Thymus (tissue), 11 donors: ENCODE results near the gene HSPBP1. TPM values are rescaled to one million over a fixed set of nuclear protein-coding genes. Genes with fewer than 3 reads are reported as not detected.
"Not testable (repeated sequence)": the region's sequence is repeated elsewhere in the genome, so short reads cannot be mapped to it uniquely, and the experiment has no call there.

ENCODE experiments used
- DNase-seq, 9 donors: peaks; one replicate each; pipeline ENCODE4 v3.0.0-alpha.2; 2013; ENCODE audit warnings: low spot score in 9 of 9, low read depth in 6 of 9, missing footprints in 1 of 9
- H3K27ac ChIP-seq, 2 donors: one replicate each; pipeline ENCODE4 v1.5.1; 2013; ENCODE audit warnings: control low read depth in 1 of 2, low read depth in 1 of 2, low read length in 1 of 2, mild to moderate bottlenecking in 1 of 2, moderate library complexity in 1 of 2
- H3K27me3 ChIP-seq, 2 donors: one replicate each; pipeline ENCODE4 v1.5.1; 2013; ENCODE audit warnings: low read length in 1 of 2; ENCODE audit not compliant: control insufficient read depth in 2 of 2, insufficient read depth in 1 of 2
- H3K36me3 ChIP-seq, 2 donors: one replicate each; pipeline ENCODE4 v1.5.1; 2013; ENCODE audit warnings: low read length in 1 of 2, mild to moderate bottlenecking in 1 of 2, moderate library complexity in 1 of 2; ENCODE audit not compliant: control insufficient read depth in 2 of 2, insufficient read depth in 2 of 2
- H3K4me1 ChIP-seq, 2 donors: one replicate each; pipeline ENCODE4 v1.5.1; 2013; ENCODE audit warnings: low read length in 2 of 2; ENCODE audit not compliant: control insufficient read depth in 2 of 2, insufficient read depth in 2 of 2
- H3K4me3 ChIP-seq, 2 donors: one replicate each; pipeline ENCODE4 v1.5.1; 2013; ENCODE audit warnings: low read length in 2 of 2, control low read depth in 1 of 2, mild to moderate bottlenecking in 1 of 2
- H3K9me3 ChIP-seq, 2 donors: one replicate each; pipeline ENCODE4 v1.5.1; 2013; ENCODE audit warnings: low read length in 1 of 2, mild to moderate bottlenecking in 1 of 2; ENCODE audit not compliant: control insufficient read depth in 2 of 2, insufficient read depth in 1 of 2
- WGBS: extraction: QIAGEN DNeasy Blood & Tissue Kit; methylation state at CpG from one replicate; pipeline ENCODE4 v1.1.7; 2013; 5-methylcytosine and 5-hydroxymethylcytosine counted together
- polyA plus RNA-seq: library from polyadenylated mRNA; stranded (reverse); fragments of 200-250 nt; gene quantifications from one replicate; pipeline ENCODE4 v1.2.3, GENCODE V29; 2013
- total RNA-seq: library from RNA; stranded (reverse); fragments of 120-200 nt; gene quantifications from one replicate; pipeline ENCODE4 v1.2.4, GENCODE V29; 2013
- donor health status: healthy.

Gene HSPBP1
- total and polyA plus RNA-seq, 2 donors, result 16.4 to 21.8 TPM

DNA sequence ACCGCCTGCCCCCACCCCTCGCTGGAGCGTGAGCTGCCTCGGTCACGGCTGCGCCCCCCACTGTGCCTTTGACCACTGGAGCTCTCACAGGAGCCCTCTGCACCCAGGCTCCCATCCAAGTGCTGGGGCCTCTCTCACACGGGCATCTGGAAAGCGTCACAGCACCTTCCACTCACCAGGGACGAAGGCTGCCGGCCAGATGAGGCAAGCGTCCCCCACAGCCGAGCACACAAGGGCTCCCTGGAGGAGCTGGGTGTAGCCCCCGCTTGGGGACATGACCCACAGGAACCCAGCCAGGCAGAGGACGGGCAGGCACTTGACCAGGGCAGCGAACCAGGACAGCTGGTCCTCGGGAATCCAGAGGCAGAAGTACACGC is 51.9 kb downstream of the HSPBP1 start:
- peaks cover 73 to 74% of the 10 kb centered on the region in 2 donors for H3K36me3 ChIP-seq
- H3K4me3 ChIP-seq, result no peak overlapping the region
- no peaks in the 10 kb centered on the region for H3K9me3 ChIP-seq
- 91% methylated on average over 17 of the region's 17 CpGs for WGBS
- no peak overlapping the region for H3K27ac ChIP-seq
- no peaks in the 10 kb centered on the region for H3K27me3 ChIP-seq
- no peaks in the 10 kb centered on the region for H3K4me1 ChIP-seq
- DNase-seq, result no peak

GRCh38 chr19:55227241-55228014 is 52.5 kb downstream of the HSPBP1 start:
- no peak overlapping the region for H3K27ac ChIP-seq
- 95% methylated on average over 25 of the region's 25 CpGs for WGBS

GRCh38 chr19:55226788-55227187 is 53.1 kb downstream of the HSPBP1 start:
- no peaks in the 10 kb centered on the region for H3K27me3 ChIP-seq
- no peaks in the 10 kb centered on the region for H3K9me3 ChIP-seq
- H3K36me3 ChIP-seq, result peaks cover 60 to 62% of the 10 kb centered on the region in 2 donors
- no peak overlapping the region for H3K4me3 ChIP-seq
- H3K4me1 ChIP-seq, result no peaks in the 10 kb centered on the region
- no peak overlapping the region for H3K27ac ChIP-seq
- 95% methylated on average over 18 of the region's 18 CpGs for WGBS
- DNase-seq, result no peak

More at GRCh38 chr19:55227241-55228014, 52.5 kb downstream of the HSPBP1 start:
- no peaks in the 10 kb centered on the region for H3K4me1 ChIP-seq
- H3K27me3 ChIP-seq, result no peaks in the 10 kb centered on the region
- DNase-seq, result no peak
- H3K4me3 ChIP-seq, result no peak overlapping the region
- no peaks in the 10 kb centered on the region for H3K9me3 ChIP-seq
- peaks cover 67 to 69% of the 10 kb centered on the region in 2 donors for H3K36me3 ChIP-seq

- Histone ChIP-seq H3K4me3 (no peak overlapping the region), H3K4me1 (no peaks in the 10 kb centered on the region), H3K9me3 (no peaks in the 10 kb centered on the region), H3K36me3 (peaks cover 55 to 57% of the 10 kb centered on the region in 2 donors), H3K27me3 (no peaks in the 10 kb centered on the region), H3K27ac (no peak overlapping the region)
- WGBS, result 85% methylated on average over 9 of the region's 9 CpGs
- DNase-seq, result no peak
Measured at GRCh38 chr19:55226273-55226672, 53.6 kb downstream of the HSPBP1 start.

DNA sequence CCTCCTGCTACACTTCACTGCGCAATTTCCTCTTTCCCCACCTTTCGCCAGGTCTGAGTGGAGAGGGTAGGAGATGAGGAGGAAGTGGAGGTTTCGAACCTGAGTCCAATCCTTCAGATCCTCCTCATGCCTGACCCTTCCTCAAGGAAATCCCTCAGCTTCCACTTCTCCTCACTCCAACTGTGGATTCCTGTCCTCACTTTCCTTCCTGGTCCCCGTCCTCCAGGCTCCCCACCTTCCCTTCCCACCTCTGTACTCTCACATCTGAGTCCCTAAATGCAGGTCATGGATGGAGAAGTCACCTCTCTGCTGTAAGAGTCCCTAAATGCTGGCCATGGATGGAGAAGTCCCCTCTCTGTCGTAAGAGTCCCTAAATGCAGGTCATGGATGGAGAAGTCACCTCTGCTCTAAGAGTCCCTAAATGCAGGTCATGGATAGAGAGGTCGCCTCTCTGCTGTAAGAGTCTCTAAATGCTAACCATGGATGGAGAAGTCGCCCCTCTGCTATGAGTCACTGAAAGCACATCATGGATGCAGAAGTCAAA is 54.4 kb downstream of the HSPBP1 start:
- DNase-seq, result no peak
- H3K4me1 ChIP-seq, result no peaks in the 10 kb centered on the region
- no peaks in the 10 kb centered on the region for H3K27me3 ChIP-seq
- WGBS, result 95% methylated on average over 7 of the region's 7 CpGs
- no peak overlapping the region for H3K4me3 ChIP-seq
- H3K9me3 ChIP-seq, result peaks cover 0 to 3% of the 10 kb centered on the region in 2 donors
- no peak overlapping the region for H3K27ac ChIP-seq
- H3K36me3 ChIP-seq, result peaks cover 49% of the 10 kb centered on the region in 2 donors

- not testable (repeated sequence) for H3K27me3 ChIP-seq, H3K27ac ChIP-seq, H3K9me3 ChIP-seq, H3K4me1 ChIP-seq, H3K4me3 ChIP-seq, DNase-seq
- WGBS, result 94% methylated on average over 11 of the region's 11 CpGs
- H3K36me3 ChIP-seq, result peaks cover 43% of the 10 kb centered on the region in 2 donors
Measured at GRCh38 chr19:55224679-55225414, 55.1 kb downstream of the HSPBP1 start.

GRCh38 chr19:55224038-55224665 is 55.8 kb downstream of the HSPBP1 start:
- H3K27me3 ChIP-seq, result no peaks in the 10 kb centered on the region
- no peak overlapping the region for H3K27ac ChIP-seq
- no peaks in the 10 kb centered on the region for H3K4me1 ChIP-seq
- no peak for DNase-seq
- no peak overlapping the region for H3K4me3 ChIP-seq
- H3K36me3 ChIP-seq, result peaks cover 36 to 38% of the 10 kb centered on the region in 2 donors
- WGBS, result 94% methylated on average over 26 of the region's 26 CpGs
- peaks cover 0 to 4% of the 10 kb centered on the region in 2 donors for H3K9me3 ChIP-seq

DNA sequence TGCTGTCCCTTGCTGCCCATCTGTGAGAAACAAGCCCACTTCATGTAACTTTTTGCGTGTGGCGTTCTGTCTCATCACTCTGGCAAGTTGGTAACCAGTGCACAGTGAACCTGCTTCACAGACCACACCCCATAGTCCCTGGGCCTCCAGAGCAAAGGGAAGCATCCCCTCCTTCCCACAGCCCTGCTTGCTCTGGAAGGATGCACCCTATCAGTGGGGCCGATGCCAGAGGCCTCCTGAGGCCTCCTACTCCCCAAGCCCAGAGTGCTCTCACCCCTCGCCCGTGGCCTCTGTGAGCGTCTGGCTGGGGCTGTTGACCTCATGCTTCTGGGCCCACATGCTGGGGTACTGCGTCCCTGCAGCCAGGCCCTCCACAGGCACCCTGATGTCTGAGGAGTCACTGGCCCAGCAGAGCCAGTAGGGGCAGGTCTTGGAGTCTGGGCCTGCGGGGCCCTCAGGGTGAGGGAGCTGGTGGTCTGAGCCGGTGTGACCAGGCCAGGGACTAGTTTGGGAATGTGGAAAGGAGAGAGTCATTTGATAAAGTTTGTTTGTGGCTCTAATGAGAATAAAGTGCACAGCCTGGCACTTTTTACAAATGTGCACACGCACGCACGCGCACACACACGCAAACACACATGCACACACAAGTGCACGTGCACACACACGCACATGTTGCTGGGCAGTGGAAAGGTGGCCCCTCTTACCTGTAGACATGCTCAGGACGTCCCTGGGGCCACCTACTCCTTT is 56.4 kb downstream of the HSPBP1 start:
- Histone ChIP-seq H3K4me3 (no peak overlapping the region), H3K27ac (no peak overlapping the region), H3K27me3 (no peaks in the 10 kb centered on the region), H3K4me1 (no peaks in the 10 kb centered on the region), H3K9me3 (peaks cover 0 to 4% of the 10 kb centered on the region in 2 donors), H3K36me3 (peaks cover 29 to 31% of the 10 kb centered on the region in 2 donors)
- WGBS, result 94% methylated on average over 17 of the region's 17 CpGs
- DNase-seq, result no peak
